Measurements from ENCODE around the gene SEZ6L2.
"Not testable (repeated sequence)": the region's sequence is repeated elsewhere in the genome, so short reads cannot be mapped to it uniquely, and the experiment has no call there.

The SEZ6L2 gene

DNA sequence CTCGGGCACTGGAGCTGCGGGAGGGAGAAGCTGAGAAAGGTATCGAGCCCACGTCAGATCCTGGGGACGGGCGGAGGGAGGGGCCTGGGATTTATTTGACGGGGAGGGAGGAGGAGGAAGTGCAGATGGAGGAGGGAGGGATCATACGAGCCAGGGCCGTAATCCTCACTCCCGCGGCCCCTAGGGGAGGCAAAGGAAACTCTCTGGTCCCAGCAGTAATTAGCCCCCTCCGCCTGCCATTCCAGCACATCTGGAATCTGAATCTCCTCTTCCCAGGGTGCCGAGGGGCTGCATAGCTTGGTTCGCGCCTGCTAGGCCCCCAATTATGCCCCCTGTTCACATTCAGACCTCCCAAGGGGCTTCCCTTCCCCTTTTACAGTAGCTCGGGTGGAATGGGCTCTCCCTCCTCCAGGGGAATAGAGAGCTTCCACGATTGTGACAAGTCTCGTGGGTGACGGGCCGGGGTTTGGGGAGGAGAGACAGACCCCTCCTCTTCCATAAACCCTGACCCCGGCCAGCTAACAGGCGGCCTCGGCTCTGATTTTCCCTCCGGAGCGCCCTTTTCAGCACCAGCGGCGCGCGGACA is at the start of gene SEZ6L2:
Gene SEZ6L2, minus strand, starts transcription at position 35 of the 586 bp plus-strand sequence. CDS start 531 bp downstream, outside the sequence.
- DNase-seq, result peak; percentile 48 to 60

DNA sequence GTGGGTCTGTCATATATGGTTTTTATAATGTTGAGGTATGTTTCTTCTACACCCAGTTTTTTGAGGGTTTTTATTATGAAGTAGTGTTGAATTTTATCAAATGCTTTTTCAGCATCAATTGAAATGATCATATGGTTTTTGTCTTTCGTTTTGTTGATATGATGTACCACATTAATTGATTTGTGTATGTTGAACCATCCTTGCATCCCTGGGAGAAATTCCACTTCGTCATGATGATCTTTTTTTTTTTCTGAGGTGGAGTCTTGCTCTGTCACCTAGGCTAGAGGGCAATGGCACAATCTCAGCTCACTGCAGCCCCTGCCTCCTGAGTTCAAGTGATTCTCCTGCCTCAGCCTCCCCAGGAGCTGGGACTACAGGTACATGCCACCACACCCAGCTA is 48.5 kb upstream of the SEZ6L2 start:
- no peak for DNase-seq

DNA sequence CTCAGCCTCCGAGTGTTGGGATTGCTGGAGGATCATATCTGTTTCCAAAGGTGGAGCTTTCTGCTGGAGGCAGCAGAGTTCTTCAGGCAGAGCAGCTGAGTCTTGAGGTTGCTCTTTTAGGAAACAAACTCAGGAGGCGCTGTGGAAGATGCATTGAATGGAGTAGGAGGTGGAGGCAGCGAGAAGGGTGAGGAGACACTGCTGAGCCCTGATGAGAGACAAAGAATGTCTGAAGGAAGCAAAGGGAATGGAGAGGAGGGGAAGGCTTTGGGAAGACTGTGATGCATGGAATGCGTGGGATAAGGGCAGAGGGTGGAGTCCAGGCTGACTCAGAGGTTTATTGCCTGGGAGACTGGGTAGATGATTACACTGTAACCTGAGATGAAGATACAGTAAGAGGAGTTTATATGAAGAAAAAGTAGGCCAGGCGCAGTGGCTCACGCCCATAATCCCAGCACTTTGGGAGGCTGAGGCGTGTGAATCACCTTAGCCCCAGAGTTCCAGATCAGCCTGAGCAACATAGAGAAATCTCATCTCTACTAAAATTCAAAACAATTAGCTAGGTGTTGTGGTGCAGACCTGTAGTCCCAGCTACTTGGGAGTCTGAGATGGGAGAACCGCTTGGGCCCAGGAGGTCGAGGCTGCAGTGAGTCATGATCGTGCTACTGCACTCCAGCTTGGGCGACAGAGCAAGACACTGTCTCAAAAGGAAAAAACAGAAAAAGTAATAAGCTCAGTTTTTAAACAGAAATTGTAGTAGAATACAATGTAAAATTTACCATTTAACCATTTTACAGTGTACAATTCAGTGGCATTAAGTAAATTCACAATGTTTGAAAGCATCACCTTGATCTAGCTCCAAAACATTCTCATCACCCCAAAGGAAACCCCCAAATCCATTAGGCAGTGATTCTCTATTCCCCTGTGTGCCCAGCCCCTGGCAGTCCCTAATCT is 44.8 kb upstream of the SEZ6L2 start:
- DNase-seq, result no peak

DNA sequence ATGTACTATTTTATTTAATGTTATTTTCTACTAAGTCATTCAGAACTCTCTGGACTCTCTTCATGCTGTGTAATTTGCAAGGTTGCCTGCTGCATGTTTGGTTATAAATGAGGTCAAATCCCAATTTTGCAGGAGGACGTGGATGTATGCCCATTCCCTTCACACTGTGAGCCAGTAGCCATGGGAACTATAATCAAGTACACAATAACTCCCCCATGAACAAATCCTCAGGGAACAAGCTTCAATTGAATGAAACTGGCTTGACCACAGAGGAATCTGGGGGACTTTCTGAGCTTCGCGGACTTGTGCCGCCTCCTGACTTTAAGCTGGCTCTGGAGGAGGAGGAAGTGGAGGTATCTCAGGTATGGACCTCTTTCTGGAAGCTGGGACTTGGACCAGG is 41.3 kb upstream of the SEZ6L2 start:
- DNase-seq, result no peak

DNA sequence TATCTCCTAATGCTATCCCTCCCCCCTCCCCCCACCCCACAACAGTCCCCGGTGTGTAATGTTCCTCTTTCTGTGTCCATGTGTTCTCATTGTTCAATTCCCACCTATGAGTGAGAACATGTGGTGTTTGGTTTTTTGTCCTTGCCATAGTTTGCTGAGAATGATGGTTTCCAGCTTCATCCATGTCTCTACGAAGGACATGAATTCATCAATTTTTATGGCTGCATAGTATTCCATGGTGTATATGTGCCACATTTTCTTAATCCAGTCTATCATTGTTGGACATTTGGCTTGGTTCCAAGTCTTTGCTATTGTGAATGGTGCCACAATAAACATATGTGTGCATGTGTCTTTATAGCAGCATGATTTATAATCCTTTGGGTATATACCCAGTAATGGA is 32.4 kb upstream of the SEZ6L2 start:
- DNase-seq, result not testable (repeated sequence)

DNA sequence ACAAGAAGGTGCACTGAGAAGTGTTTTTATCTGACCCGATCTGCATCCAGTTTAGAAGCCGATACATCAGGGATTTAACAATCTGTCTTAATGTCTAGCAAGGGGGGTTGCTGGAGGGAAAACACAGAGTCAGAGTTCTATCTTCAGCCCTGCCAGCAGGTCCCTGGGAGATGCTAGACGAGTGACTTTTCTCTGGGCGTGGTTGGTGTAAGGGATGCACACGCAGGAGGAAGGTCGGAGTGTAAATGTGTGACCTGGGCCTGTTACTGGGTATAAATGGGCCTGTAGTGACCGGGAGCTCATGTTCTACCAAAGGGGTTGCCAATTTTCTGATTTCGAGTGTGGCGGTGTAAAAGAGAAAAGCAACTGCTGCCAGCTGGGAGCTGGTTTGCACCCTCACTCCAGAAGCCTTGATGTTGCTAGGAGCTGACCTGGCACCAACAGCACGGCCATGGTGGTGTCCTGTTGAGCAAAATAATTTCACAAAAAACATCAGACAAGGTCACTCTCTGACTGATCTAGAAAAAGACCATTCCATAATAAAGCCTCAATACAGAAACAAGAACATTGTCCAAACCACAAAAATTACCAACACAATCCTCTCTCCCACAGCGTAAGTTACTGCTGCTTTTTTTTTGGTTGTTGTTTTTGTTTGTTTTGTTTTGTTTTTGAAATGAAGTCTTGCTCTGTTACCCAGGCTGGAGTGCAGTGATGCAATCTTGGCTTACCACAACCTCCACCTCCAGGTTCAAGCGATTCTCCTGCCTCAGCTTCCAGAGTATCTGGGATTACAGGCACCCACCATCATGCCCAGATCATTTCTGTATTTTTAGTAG is 27.9 kb upstream of the SEZ6L2 start:
- DNase-seq, result no peak

DNA sequence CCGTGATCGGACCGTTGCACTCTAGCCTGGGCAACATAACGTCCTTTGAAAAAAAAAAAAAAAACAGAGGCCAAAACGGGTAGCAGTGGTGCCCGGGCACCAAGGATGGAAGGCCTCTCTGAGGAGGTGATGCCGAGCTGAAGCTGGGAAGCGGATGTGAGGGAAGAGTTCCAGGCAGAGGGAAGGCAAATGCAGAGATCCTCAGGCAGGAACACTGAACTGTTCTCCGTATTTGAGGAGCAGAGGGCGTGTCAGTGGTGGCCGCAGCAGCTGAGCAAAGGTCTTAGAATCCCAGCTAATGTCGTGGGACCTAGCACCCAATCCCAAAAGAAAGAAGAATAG is 27.3 kb upstream of the SEZ6L2 start:
- DNase-seq, result peak in 1 of 2 experiments; percentile 12

DNA sequence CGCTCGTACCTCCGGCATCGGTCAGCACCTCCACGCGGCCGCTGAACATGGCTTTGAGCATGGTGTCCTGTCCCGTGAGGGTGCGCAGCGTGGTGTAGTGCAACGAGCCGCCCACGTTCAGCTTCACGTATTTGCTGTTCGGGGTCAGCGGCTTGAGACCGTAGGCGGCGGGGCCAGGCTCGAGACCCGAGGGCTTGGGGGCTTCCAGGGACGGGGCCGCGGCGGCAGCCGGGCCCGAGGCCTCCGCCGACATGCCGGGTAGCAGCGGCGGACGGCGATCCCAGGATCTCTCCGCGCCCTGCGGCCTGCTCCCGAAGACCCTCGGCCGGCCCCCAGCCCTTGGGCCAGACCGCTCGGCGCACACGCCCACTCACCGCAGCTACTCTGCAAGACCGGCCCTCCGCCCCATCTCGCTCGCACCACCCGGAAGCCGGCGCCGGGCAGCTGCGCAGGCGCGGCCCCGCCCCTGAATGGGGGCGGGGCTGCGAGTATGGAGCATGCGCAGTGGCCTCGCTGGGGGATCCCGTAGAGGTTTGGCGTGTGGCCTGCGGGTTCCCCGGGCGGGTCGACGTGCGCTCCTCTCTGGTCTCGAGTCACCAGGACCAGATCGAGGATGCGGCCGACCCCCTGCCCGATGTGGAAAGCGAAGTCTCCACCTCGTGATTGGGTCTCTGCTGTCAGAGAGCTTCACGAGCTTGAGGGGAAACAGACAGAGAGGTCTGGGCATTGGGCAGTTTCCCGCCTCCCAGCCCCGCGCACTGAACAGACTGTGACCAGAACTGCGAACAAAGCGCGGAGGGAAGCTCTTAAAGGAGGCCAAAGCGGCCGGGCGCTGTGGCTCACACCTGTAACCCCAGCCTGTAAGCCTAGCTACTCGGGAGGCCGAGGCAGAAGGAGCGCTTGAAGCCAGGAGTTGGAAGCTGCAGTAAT is 26.7 kb upstream of the SEZ6L2 start, which contains the start of gene KCTD13:
Gene KCTD13, minus strand, starts transcription at position 446 of the 930 bp plus-strand sequence. Its CDS starts 193 bp downstream, at position 253.
- DNase-seq, result peak; percentile 32 to 56

DNA sequence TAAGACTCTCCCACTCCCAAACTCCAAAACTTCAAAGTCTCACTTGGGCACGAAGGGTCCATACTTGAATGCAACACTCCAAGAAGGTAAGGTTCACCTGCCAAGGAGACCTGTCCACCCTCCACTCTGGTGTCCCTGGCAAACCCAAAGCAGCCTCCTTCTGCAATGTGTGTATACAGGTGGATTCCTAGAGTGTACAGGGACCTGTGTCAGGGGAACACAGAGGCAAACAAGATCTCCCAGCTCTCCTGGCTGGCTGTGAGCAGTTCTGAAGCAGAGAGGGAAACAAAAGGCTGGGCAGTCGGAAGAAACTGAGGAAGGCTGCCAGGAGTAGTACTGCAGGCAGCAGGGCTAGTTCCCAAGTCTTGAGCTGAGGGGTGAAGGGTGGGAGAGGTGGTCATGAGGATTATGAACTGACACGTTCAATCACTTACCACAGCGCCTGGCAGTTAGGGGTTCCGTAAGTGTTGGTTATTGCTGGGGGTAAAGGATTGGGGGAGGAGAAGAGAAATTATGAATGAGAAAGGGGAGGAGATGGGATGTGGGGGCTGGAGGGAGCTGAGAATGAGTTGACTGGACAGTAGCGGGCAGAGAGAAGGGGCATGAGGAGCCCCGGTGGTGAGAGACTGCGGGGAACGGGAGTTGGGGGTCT is 25.9 kb upstream of the SEZ6L2 start:
- DNase-seq, result peak in 1 of 2 experiments; percentile 5

DNA sequence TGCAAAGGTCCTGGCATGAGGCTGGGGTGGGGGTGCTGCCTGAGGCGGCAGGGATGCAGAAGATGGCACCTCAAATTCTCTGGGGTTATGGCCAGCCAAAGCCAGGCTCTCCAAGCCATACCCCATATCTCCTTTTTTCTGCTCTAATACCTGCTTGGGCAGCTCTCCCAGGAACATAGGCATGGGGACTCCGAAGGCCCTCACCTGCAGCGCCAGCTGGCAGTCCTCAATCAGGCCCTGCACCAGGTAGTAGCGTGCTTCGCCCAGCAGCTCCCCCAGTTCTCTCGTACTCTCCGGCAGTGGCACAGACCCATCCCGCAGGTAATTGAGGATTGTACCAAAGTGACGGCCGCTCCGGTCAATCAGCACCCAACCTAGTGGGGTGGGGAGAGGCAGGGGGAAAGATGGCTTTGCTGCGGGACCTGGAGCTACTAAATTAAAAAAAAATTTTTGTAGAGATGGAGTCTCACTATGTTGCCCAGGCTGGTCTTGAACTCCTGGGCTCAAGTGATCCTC is 23.7 kb upstream of the SEZ6L2 start:
- DNase-seq, result no peak

DNA sequence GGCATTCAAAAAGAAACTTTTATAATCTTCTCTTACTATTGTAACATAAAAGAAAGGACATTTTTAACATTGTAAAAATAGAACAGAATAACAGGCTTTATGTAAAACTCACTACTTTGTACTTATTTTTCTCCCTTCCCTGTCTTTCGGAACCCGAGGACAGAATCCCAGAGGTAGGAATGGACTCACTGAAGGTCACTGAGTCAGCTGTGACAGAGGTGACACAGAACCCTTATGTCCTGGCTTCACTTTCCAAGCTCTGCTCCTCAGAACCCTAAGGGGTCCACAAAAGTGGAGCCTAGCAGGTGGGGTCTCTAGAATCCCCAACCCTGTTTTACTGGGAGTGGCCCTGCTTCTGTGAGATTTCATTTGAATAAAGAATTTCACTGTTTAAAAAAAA is 23.0 kb upstream of the SEZ6L2 start:
- DNase-seq, result no peak

DNA sequence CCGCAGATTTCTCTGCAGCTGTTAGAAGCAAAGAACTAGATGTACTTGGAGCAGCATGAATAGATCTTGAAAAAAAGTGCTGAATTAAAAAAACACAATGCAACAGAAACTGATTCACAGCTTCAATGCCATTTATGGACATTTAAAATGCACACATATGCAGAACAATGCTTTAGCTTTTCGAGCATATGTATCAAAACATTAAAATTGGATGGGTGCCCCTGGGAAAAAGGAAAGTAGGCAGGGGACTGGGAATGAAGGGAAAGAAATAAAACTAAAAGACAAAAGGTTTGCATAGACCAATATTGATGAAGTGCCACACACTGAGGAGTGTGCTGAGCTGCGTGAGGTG is 21.7 kb upstream of the SEZ6L2 start:
- no peak for DNase-seq

DNA sequence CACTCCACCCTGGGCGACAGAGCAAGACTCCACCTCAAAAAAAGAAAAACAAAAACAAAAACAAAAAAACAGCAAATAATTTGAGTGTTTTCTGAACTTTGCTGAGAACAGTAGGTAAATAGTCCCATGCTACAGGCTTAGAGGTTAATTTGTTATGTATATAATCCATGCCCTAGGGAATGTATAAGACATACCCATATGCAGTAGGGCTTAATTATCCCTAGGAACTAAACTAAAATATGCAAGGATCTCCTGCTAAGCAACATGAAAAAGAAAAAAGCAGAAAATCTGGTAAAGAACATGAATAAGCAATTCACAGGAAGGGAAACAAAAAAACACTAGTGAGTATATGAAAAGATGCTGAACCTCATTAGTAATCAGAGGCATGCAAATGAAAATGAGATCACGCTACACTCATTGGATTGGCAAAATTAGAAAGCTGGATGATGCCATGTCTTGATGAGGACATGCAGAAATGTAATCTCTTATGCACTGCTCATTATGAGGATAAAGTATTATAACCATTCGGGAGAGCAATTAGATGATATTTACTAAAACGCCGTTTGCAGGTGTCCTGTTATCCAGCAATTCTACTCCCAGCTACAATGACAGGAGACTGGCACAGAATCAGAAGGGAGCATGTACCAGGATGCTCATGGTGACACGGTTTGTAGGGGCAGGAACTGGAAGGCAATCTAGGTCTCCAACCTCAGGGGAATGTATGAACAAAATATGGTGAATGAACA is 21.1 kb upstream of the SEZ6L2 start:
- no peak for DNase-seq

DNA sequence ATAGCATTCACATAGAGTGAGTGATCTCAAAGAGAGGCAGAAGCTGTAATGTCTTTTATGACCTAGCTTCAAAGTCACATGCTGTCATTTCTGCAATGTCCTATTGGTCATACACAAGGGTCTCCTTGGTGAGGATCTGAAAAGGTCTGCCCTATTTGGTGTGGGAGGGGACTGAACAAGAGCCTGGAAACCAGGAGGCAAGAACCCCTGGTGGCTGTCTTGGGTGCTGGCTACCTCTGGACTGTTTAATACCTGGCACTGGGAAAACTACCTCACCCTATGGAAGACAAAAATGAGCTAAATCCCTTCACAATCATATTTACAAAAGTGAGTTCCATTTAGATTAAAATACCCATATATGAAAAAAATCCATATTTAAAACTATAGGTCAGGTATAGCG is 17.6 kb upstream of the SEZ6L2 start:
- DNase-seq, result no peak

DNA sequence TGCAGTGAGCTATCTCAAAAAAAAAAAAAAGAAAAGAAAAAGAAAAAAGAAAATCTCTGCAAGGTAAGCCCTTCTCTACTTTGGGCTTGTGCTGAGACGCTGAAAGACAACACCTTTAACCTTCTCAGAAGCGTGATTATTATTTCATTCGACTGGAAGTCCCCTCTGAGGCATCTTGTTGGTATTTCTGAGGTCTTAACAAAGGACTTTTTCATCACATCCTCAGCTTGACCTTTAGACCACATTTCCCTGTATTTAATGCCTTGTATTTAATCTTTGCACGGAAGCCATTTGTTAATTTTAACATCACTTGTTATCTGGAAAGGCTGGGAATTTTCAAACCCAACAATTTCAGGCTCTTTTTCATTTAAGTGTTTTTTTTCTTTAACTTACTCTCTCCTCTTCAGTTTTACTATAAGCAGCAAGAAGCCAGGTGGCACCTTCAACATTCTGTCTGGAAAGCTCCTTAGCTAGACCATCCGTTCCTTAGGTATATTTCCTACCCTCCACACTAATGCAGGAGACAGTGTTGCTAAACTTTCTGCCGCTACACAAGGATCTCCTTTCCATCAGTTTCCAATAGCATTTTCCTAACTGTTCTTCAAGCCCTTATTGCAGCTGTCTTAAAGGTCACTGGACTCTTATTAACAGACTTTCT is 16.4 kb upstream of the SEZ6L2 start:
- no peak for DNase-seq

DNA sequence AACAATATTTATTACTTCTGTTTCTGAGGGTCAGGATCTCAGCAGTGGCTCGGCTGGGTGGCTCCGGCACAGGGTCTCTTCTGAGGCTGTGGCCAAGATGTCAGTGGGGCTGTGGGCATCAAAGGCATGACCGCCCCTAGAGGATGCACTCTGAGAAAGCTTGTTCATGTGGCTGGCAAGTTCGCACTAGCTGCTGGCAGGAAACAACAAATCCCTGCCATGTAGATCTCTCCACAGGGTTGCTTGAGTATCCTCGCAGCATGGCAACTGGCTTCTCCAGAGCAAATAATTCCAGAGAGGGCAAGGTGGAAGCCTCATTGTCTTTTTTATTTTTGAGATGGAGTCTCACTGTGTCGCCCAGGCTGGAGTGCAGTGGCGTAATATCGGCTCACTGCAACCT is 14.2 kb upstream of the SEZ6L2 start:
- DNase-seq, result no peak

DNA sequence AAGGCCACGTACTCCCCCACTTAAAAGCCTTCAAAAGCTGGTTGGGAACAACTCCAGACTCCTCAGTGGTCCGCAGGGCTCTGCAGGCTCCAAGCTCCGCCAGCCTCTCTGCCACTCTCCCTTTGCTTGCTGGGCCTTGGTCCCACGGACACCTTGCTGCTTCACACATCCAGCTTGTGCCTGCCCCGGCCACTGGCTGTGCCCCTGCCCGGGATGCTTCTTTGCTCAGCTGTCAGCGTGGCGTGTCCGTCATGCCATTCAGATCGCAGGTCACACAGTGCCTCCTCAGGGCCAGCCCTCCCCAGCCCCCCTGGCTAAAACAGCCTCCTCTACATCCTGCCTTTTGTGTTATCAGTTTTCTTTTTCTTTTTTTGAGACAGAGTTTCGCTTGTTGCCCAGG is 12.7 kb upstream of the SEZ6L2 start:
- no peak for DNase-seq

DNA sequence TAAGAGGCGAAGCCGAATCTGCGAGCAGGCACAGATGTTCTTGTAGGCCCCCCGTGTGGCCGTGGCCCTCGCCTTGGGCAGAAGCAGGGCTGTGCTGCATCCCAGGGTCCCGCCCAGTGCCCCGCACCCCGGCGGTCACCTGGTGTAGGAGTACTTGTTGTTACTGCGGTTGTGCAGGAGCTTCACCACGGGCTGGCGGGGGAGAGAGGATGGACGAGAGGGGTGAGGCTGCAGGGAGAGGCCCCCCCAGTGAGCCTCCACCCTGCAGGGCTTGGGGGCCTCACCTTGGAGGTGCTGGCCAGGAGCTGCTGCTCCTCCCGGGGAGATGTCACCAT is 12.3 kb upstream of the SEZ6L2 start:
- DNase-seq, result no peak

DNA sequence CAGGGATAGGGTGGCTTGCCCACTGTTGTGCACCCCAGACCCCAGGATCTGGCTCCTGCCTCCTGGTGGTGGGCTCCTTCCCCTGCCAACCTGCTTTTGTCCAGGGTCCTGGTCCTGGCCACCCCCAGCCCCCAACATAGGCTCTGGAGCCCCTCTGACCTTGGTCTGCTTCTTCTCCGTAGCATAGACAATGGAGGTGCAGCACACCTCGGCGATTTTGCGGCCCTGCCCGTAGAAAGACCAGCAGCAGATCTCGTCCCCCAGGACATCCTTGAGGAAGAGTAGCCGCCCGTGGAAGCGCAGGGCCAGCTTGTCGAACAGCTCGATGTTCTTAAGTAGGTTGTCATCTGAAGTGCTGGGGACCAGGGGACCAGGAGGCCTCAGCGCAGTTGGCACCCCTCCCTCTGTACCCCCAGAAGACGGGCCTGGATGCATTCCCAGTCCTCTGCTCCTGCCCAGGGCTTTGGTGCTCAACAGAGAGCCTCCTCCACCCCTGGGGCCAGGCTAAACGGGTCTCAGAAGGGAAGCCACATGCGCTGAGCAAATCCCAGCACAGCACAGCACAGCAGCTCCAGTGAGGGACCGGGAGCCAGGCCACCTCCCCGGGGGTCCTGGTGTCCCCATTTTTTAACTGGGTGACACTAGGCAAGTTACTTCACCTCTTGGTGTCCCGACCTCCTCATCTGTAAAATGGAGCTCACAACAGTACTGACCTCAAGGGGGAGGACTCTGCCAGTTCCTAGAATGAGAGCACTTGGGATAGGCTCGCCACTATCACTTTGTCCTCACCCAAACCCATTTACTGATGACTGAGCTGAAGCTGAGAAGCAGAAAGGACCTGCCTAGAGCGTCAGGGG is 11.7 kb upstream of the SEZ6L2 start:
- no peak for DNase-seq

Data from Kasumi-1 (cell line).